Motor neuron (in vitro differentiated cells): ENCODE data around the gene PRIM2. TPM values are rescaled to one million over a fixed set of nuclear protein-coding genes. Genes with fewer than 3 reads are reported as not detected.
"Not testable (repeated sequence)": the region's sequence is repeated elsewhere in the genome, so short reads cannot be mapped to it uniquely, and the experiment has no call there.

Experiments
- ATAC-seq, 8 experiments: fragments of 200-7000 bp; cut with Tn5 transposase; replicated peaks in 6 of 8; 2 replicates each; pipeline ENCODE4 v1.8.0; 2021; ENCODE audit warnings: mild to moderate bottlenecking in 8 of 8, moderate library complexity in 8 of 8
- H3K27ac ChIP-seq, 2 donors: fragments of 250-450 bp; sonication (Bioruptor Pico); 2 replicates each; pipeline ENCODE4 v1.9.0; 2021; ENCODE audit warnings: antibody characterized with exemption in 2 of 2, mild to moderate bottlenecking in 2 of 2, moderate library complexity in 1 of 2
- H3K4me1 ChIP-seq, 2 donors: fragments of 250-450 bp; sonication (Bioruptor Pico); replicated peaks in 1 of 2; 2 replicates each; pipeline ENCODE4 v1.6.1; 2021; ENCODE audit warnings: antibody characterized with exemption in 2 of 2, mild to moderate bottlenecking in 2 of 2, moderate library complexity in 1 of 2
- H3K4me3 ChIP-seq, 5 donors: fragments of 250-450 bp; sonication (Bioruptor Pico); 2 replicates each; pipeline ENCODE4 v1.9.0; 2021; ENCODE audit warnings: antibody characterized with exemption in 5 of 5, mild to moderate bottlenecking in 5 of 5, moderate library complexity in 4 of 5
- WGBS, 10 experiments: fragments of 450-650 bp; shearing (Covaris generic); methylation state at CpG; one replicate each; pipeline ENCODE4 v1.0.0; 2022; 5-methylcytosine and 5-hydroxymethylcytosine counted together
- in situ Hi-C, 9 experiments: fragments of 400-800 bp; cut with MboI; loops; one replicate each; pipeline ENCODE4 v1.15.0; 2021; ENCODE audit warnings: low sequenced_read_pairs in 9 of 9, low pct_unique_long_range_greater_than_20kb in 2 of 9; ENCODE audit not compliant: unreplicated experiment in 9 of 9
- total RNA-seq, 8 experiments: library from RNA; unstranded; fragments of 300-600 nt; gene quantifications; 2 replicates each; pipeline versions ENCODE4 v1.2.3 to v1.2.4, GENCODE V29; 2022

PRIM2 gene
- total RNA-seq, 8 experiments from 2014 or later: 4.4 to 28.3 (median 9.2) TPM

DNA sequence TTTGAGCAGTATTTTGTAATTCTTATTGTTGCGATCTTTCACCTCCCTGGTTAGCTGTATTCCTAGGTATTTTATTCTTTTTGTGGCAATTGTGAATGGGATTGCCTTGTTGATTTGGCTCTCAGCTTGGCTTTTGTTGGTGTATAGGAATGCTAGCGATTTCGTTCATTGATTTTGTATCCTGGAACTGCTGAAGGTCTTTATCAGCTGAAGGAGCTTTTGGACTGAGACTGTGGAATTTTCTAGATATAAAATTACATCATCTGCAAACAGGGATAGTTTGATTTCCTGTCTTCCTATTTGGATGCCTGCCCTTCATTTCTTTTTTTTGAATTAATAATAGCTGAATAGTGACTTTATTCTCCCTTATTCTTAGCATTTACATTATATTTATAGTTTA is 74.6 kb downstream of the PRIM2 start:
- 92 to 100% (median 97%) methylated on average over 1 to 3 of the region's 3 CpGs; no CpG with 5 or more reads in 1 of the 10 experiments for WGBS, 10 experiments
- H3K4me1 ChIP-seq, H3K27ac ChIP-seq, H3K4me3 ChIP-seq, in situ Hi-C loops, ATAC-seq: not testable (repeated sequence)

DNA sequence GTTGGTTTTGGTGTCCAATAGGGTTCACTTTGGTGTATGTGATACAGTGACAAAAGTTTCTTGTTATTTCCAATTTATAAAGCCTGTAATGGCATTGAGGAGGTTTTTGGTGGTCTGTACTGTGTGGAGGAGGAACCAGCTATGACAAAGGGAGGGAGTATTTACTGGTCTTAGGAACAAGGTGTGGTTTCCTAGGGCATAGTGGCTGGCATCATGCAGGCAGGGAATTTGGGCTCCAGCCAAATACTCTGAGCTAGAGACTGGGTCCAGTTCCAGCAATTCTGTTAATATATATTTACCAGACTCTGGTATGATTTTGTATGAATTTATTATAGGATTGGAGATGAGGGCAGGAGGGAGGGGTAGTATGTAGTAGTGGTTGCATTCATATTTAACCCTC is 101.9 kb downstream of the PRIM2 start:
- H3K27ac ChIP-seq, in situ Hi-C loops, H3K4me3 ChIP-seq, H3K4me1 ChIP-seq: not testable (repeated sequence)
- peak in 1 of 8 experiments; percentile 60 for ATAC-seq

DNA sequence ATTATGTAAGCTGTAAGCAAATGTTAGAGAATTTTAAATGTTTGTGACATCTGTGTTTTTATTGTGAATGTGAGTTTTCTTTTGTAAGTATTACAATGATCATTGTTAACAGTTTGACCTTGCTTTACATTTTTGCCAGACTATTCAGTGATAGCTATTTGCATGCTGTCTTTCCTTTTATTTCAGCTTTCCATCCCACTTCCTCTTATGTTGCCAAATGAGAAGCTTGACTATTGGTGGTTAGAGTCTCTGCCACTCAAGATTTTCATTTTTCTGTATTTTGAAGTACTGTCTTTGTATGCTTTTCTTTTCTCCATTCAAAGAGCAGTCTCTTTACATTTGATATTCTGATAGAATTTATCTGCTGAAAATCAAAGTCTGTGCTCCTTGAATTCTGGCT is 104.1 kb downstream of the PRIM2 start:
- Histone ChIP-seq H3K27ac (no peak overlapping the region), H3K4me1 (no peaks in the 10 kb centered on the region), H3K4me3 (no peak overlapping the region)
- no peak for ATAC-seq
- in situ Hi-C loops: no loop called here

DNA sequence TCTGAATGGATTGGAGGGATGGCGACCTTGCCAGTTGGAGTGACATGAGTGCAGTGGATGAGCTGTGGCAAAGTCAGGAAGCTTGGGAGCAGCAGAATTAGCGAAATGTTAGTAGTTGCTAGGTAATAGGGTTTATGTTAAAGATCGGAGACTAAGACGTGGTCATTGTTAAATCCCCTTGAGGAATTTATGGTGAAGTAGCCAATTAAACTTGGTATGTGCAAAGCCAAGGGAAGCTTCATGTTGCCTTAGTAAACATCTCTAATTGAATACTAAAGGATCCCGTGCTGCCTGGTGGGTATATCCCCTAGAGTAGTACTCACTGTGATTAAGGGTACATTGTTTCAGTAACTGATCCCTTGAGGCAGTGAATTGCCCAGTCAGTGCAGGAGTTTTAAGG is 106.0 kb downstream of the PRIM2 start:
- H3K27ac ChIP-seq: no peak overlapping the region
- H3K4me1 ChIP-seq: no peaks in the 10 kb centered on the region
- WGBS, 10 experiments: 20 to 100% (median 56%) methylated on average over 1 to 5 of the region's 5 CpGs; no CpG with 5 or more reads in 1 of the 10 experiments
- no peak overlapping the region for H3K4me3 ChIP-seq
- in situ Hi-C loops: no loop called here
- peak in 1 of 8 experiments; percentile 81 for ATAC-seq

DNA sequence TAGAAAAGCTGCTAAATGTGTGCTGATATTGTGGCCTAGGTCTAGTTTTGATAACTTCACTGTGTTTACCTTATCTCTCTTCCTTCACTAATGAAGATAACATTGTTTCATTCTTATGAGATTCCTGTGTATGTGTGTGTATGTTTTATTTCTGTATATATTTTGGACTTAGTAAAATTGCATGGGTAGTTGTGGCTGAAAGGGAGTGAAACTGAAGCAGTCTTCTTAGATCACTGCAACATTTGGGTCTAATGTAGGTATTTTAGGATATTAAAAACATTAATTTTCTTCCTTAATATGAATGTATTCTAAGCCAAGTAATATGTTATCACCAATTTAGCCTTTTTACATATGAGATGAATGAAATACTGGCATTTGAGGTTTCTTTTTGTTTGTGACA is 114.3 kb downstream of the PRIM2 start:
- H3K4me3 ChIP-seq, in situ Hi-C loops, H3K27ac ChIP-seq, ATAC-seq, H3K4me1 ChIP-seq: not testable (repeated sequence)

DNA sequence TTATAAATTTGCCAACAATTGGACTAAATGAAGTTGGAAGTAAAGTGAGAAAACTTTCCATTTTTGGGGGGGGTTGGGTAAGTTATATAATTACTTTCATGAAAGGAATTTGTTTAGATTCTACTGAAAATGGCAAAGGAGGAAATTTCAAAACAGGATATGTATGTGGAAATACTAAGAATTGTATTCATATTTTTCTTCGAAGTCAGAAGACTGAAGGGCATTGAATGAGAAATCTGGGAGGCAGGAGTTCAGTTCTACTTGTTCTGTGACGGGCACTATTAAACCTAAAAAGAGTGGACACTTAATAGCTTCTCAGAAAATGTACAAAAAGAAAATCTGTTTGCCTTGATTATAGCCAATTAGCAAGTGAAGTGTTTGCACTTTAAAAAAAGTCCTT is 114.7 kb downstream of the PRIM2 start:
- 0 to 100% (median 86%) methylated on average over 1 to 2 of the region's 2 CpGs; no CpG with 5 or more reads in 1 of the 10 experiments for WGBS, 10 experiments
- in situ Hi-C loops: no loop called here
- Histone ChIP-seq H3K4me3 (no peak overlapping the region), H3K4me1 (no peaks in the 10 kb centered on the region), H3K27ac (no peak overlapping the region)
- ATAC-seq: no peak

DNA sequence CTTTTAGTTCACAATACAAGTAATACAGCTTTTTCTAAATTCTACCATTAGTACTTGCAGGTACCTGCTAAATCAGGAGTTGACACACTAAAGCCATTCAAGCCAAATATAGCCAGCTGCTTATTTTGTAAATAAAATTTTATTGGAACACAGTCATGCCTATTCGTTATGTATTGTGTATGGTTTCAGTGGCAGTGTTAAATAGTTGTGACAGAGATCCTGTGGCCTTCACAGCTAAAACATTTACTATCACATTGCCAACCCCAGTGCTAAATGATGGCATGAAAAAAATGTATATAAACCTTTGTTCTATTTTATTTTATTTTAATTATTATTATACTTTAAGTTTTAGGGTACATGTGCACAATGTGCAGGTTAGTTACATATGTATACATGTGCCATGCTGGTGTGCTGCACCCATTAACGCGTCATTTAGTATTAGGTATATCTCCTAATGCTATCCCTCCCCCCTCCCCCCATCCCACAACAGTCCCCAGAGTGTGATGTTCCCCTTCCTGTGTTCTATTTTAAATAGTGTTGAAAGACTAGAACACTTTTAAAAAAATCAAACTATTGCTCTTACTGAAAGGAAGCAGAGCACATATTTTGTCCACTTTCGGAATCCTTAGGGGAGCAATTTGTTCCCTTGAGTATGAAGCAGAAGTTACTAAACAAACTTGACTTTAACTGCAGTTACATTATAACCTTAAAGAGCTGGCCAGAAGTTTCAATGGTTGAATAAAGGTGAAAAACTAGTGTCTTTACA is 115.7 kb downstream of the PRIM2 start:
- 80 to 100% (median 100%) methylated on average over 1 to 2 of the region's 4 CpGs; no CpG with 5 or more reads in 3 of the 10 experiments for WGBS, 10 experiments
- H3K4me3 ChIP-seq: no peak overlapping the region
- in situ Hi-C loops: no loop called here
- H3K27ac ChIP-seq: no peak overlapping the region
- no peak for ATAC-seq
- no peaks in the 10 kb centered on the region for H3K4me1 ChIP-seq

DNA sequence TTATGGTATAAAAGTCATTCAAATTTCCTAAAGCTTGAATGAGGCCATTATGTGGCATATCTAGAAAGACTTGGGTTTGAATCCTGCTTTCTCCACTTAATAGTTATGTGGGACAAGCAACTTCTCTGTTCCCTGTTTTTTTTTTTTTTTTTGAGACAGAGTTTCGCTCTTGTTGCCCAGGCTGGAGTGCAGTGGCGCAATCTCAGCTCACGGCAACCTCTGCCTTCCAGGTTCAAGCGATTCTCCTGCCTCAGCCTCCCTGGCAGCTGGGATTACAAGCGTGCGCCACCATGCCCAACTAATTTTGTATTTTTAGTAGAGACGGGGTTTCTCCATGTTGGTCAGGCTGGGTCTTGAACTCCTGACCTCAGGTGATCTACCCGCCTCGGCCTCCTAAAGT is 116.4 kb downstream of the PRIM2 start:
- H3K4me3 ChIP-seq, H3K27ac ChIP-seq, ATAC-seq, in situ Hi-C loops, H3K4me1 ChIP-seq: not testable (repeated sequence)
- 88 to 100% (median 100%) methylated on average over 1 to 5 of the region's 9 CpGs; no CpG with 5 or more reads in 2 of the 10 experiments for WGBS, 10 experiments

DNA sequence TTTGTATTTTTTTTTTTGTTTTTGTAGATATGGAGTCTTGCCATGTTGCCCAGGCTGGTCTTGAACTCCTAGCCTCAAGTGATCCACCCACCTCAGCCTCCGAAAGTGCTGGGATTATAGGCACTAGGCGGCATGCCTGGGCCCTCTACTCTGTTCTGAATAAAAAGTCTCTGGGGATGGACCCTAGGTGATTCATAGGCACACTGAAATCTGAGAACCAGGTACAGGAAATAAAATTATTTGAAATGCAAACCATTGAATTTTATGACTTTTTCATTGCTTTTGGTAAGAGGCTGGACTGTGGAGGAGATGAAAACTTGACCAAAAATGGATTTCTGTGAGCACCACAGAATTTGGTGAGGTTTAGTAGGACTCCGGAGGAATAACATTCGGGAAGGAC is 117.5 kb downstream of the PRIM2 start:
- ATAC-seq: no peak
- Histone ChIP-seq H3K4me1 (no peaks in the 10 kb centered on the region), H3K4me3 (no peak overlapping the region), H3K27ac (no peak overlapping the region)
- in situ Hi-C loops: no loop called here
- WGBS, 10 experiments: 79 to 100% (median 100%) methylated on average over 1 to 4 of the region's 4 CpGs

DNA sequence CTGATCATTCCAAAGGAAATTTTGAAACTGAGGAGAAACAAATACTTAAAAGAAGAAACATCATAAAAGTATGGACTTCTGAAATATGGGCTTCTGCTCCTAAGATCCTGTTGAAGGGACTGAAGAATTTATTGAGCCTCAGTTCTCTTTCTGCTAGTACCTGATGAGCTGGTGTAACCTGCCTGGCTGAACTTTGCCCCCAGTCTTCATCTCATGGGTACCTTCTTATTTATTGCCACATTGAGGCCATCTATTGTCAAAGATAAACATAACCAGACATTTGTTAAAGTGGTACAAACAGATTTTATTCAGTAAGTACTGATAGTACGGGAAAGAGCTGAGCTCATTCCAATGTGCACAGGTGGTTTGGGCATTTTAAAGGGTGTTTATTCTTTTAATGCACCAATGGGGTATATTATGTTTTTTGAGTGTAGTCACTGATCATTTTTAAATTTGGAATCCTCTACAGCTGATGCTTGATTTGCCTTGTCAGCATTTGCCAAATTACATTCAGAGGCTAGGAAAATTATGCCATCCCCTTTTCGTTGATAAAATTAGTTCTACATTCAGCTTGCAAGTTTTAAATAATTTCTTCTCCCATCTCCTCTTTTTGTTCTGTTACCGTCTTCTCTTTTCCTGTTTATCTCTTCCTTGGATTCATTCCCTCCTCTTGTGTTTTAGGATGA is 118.2 kb downstream of the PRIM2 start:
- ATAC-seq: no peak
- Histone ChIP-seq H3K4me1 (peaks cover 0 to under 1% of the 10 kb centered on the region in 2 donors), H3K27ac (no peak overlapping the region), H3K4me3 (no peak overlapping the region)
- in situ Hi-C loops: no loop called here
- 67 to 100% (median 91%) methylated on average over 1 to 3 of the region's 3 CpGs for WGBS, 10 experiments

DNA sequence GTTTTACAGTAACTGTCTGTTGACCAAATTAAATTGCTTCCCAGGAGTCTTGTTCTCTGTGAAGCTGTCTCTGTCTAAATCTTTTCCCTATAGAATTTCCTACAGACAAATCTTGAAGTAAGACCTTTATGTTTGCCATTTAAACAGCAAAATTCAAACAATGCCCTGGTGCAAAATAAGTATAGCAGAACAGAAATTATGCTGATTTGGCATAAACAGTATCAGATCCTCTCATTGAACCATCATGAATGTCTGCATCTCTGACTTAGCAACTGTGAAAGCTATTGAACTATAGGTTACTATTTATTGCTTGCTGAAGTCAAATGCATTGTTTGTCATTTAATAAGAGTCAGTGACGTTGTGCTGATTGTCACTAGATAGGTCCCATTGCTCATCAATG is 123.3 kb downstream of the PRIM2 start:
- in situ Hi-C loops, H3K4me1 ChIP-seq, H3K4me3 ChIP-seq, H3K27ac ChIP-seq: not testable (repeated sequence)
- peak in 2 of 8 experiments; percentile 8 to 9 for ATAC-seq
- 40 to 100% (median 50%) methylated on average over 1 of the region's 1 CpG; no CpG with 5 or more reads in 5 of the 10 experiments for WGBS, 10 experiments

DNA sequence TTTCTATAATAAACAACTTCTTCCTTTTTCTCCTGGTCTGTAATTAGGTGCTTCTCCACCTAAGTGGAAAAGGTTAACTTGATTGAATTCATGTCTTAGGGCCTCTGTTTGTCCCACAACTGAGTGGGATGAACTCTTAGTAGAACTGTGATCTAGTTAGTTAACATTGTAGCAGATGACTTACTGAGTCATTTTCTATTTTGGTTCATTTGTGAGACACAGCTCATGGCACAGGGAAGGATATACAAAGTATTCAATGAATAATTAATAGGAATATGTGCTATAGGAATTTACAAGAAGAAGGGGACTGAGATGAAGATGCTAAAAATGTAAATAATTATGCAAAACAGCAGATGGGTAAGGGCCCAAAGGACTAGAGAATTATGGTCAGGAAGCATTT is 124.7 kb downstream of the PRIM2 start:
- H3K27ac ChIP-seq, H3K4me3 ChIP-seq, H3K4me1 ChIP-seq, in situ Hi-C loops: not testable (repeated sequence)
- ATAC-seq: peak in 5 of 8 experiments; percentile 24 to 96 (median 82)

DNA sequence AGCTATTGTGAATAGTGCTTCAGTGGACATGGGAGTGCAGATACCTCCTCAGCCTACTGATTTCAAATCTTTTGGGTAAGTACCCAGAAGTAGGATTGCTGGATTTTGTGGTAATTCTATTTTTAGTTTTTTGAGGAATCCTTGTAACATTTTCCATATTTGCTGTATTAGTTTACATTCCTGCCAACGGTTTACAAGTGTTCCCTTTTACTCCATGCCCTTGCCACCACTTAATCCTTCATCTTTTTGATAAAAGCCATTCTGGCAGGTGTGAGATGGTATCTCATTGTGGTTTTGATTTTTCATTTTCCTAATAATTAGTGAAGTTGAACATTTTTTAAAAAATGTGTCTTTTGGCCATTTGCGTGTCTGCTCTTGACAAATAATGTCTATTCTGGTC is 125.8 kb downstream of the PRIM2 start:
- 47 to 100% (median 91%) methylated on average over 1 to 2 of the region's 2 CpGs for WGBS, 10 experiments
- in situ Hi-C loops, ATAC-seq, H3K4me1 ChIP-seq, H3K27ac ChIP-seq, H3K4me3 ChIP-seq: not testable (repeated sequence)

DNA sequence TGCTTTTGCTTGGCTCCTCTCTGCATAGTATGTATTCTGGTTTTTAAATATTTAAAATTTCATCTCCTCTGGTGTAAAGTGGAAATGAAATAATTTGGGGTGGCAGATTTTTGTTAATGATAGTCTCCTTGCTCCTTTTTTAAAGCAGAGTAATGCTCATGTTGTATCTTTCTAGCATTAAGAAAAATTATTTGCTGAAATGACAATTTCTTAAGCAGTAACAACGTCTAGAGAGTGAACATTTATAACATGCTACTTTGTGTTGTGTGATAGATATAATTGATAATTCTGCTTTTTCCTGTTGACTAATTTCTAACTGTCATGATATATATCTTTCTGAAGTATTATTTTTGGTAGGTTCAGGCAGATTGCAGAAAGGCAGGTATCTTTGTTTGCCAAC is 127.4 kb downstream of the PRIM2 start:
- H3K27ac ChIP-seq, ATAC-seq, in situ Hi-C loops, H3K4me3 ChIP-seq, H3K4me1 ChIP-seq: not testable (repeated sequence)
- 20 to 80% (median 65%) methylated on average over 1 of the region's 1 CpG; no CpG with 5 or more reads in 6 of the 10 experiments for WGBS, 10 experiments
